Measurements from ENCODE around the gene UGT2A2. TPM values are rescaled to one million over a fixed set of nuclear protein-coding genes. Genes with fewer than 3 reads are reported as not detected.

The UGT2A2 gene
- total RNA-seq, 4 donors from 2014 or later, result not detected

GRCh38 chr4:69649207-69649606 lies 9.8 kb upstream of the UGT2A2 start:
- intact Hi-C loops (cut with DNase I; ENCODE audit: low total_unique reads) (no loop called here), in situ Hi-C loops (cut with MboI; ENCODE audit: low pct_ligation_motif_present in 1 of 4, low pct_unique_long_range_greater_than_20kb in 1 of 4, low sequenced_read_pairs in 3 of 4) (no loop called here)
- Histone ChIP-seq H3K27ac (no peak overlapping the region), H3K36me3 (no peaks in the 10 kb centered on the region), H3K9me3 (no peaks in the 10 kb centered on the region), H3K4me3 (no peak overlapping the region), H3K4me1 (no peaks in the 10 kb centered on the region), H3K27me3 (no peaks in the 10 kb centered on the region)
- 42 to 54% methylated on average over 1 of the region's 1 CpG for WGBS, 2 donors (ENCODE audit: low coverage in 1 of 2)
- TF ChIP-seq POLR2A (IDR thresholded peaks at IDR 0.05) (no peak), POLR2AphosphoS5 (IDR thresholded peaks at IDR 0.05) (no peak), CTCF (IDR thresholded peaks at IDR 0.05) (no peak), EP300 (IDR thresholded peaks at IDR 0.05; ENCODE audit: low read depth) (no peak)
- DNase-seq, result no peak

- intact Hi-C loops (cut with DNase I; ENCODE audit: low total_unique reads) (no loop called here), in situ Hi-C loops (cut with MboI; ENCODE audit: low pct_ligation_motif_present in 1 of 4, low pct_unique_long_range_greater_than_20kb in 1 of 4, low sequenced_read_pairs in 3 of 4) (no loop called here)
- 74 to 91% methylated on average over 2 of the region's 2 CpGs for WGBS, 2 donors (ENCODE audit: low coverage in 1 of 2)
- DNase-seq, result no peak
- TF ChIP-seq CTCF (IDR thresholded peaks at IDR 0.05) (no peak), EP300 (IDR thresholded peaks at IDR 0.05; ENCODE audit: low read depth) (no peak), POLR2AphosphoS5 (IDR thresholded peaks at IDR 0.05) (no peak), POLR2A (IDR thresholded peaks at IDR 0.05) (no peak)
- Histone ChIP-seq H3K36me3 (no peaks in the 10 kb centered on the region), H3K9me3 (no peaks in the 10 kb centered on the region), H3K27me3 (no peaks in the 10 kb centered on the region), H3K4me3 (no peak overlapping the region), H3K27ac (no peak overlapping the region), H3K4me1 (no peaks in the 10 kb centered on the region)
Observed at GRCh38 chr4:69642961-69643360, 3.5 kb upstream of the UGT2A2 start.

- intact Hi-C loops (cut with DNase I; ENCODE audit: low total_unique reads), result no loop called here
- Histone ChIP-seq H3K9me3 (no peaks in the 10 kb centered on the region), H3K27me3 (no peaks in the 10 kb centered on the region), H3K27ac (no peak overlapping the region), H3K4me1 (no peaks in the 10 kb centered on the region), H3K4me3 (no peak overlapping the region), H3K36me3 (no peaks in the 10 kb centered on the region)
- 65 to 100% methylated on average over 2 of the region's 2 CpGs for WGBS, 2 donors (ENCODE audit: low coverage in 1 of 2)
- TF ChIP-seq POLR2A (IDR thresholded peaks at IDR 0.05), result no peak
- no peak for DNase-seq
- in situ Hi-C loops (cut with MboI; ENCODE audit: low pct_ligation_motif_present in 1 of 4, low pct_unique_long_range_greater_than_20kb in 1 of 4, low sequenced_read_pairs in 3 of 4), result no loop called here
Observed at GRCh38 chr4:69640289-69640688, 847 bp upstream of the UGT2A2 start.

- intact Hi-C loops (cut with DNase I; ENCODE audit: low total_unique reads), result loop anchor here (5.0 kb wide), 1 partner anchor 1680 kb away; no protein-coding TSS in a partner anchor
- Histone ChIP-seq H3K27me3 (no peaks in the 10 kb centered on the region), H3K36me3 (no peaks in the 10 kb centered on the region), H3K4me1 (no peaks in the 10 kb centered on the region), H3K27ac (no peak overlapping the region), H3K9me3 (no peaks in the 10 kb centered on the region), H3K4me3 (no peak overlapping the region)
- DNase-seq, result no peak
- no peak for TF ChIP-seq POLR2AphosphoS5 (IDR thresholded peaks at IDR 0.05)
- no peak for TF ChIP-seq POLR2A (IDR thresholded peaks at IDR 0.05)
- peak in 4 of 5 experiments; percentile 30 to 55 (median 48) for TF ChIP-seq CTCF (IDR thresholded peaks at IDR 0.05)
- no peak for TF ChIP-seq EP300 (IDR thresholded peaks at IDR 0.05; ENCODE audit: low read depth)
- 72 to 75% methylated on average over 6 of the region's 6 CpGs for WGBS, 2 donors (ENCODE audit: low coverage in 1 of 2)
- in situ Hi-C loops (cut with MboI; ENCODE audit: low pct_ligation_motif_present in 1 of 4, low pct_unique_long_range_greater_than_20kb in 1 of 4, low sequenced_read_pairs in 3 of 4), result no loop called here
Observed at GRCh38 chr4:69617083-69617694, 22.3 kb downstream of the UGT2A2 start.

- WGBS, 2 donors (ENCODE audit: low coverage in 1 of 2), result 56% methylated on average over 1 of the region's 1 CpG; no CpG with 5 or more reads in 1 of the 2 donors
- in situ Hi-C loops (cut with MboI; ENCODE audit: low pct_ligation_motif_present in 1 of 4, low pct_unique_long_range_greater_than_20kb in 1 of 4, low sequenced_read_pairs in 3 of 4), result no loop called here
Observed at GRCh38 chr4:69610484-69610883, 29.0 kb downstream of the UGT2A2 start.

More at GRCh38 chr4:69610484-69610883, 29.0 kb downstream of the UGT2A2 start:
- Histone ChIP-seq H3K4me1 (no peaks in the 10 kb centered on the region), H3K4me3 (no peak overlapping the region), H3K27me3 (no peaks in the 10 kb centered on the region), H3K36me3 (no peaks in the 10 kb centered on the region), H3K27ac (no peak overlapping the region), H3K9me3 (no peaks in the 10 kb centered on the region)
- TF ChIP-seq EP300 (IDR thresholded peaks at IDR 0.05; ENCODE audit: low read depth) (no peak), POLR2A (IDR thresholded peaks at IDR 0.05) (no peak), CTCF (IDR thresholded peaks at IDR 0.05) (no peak), POLR2AphosphoS5 (IDR thresholded peaks at IDR 0.05) (no peak)
- no peak for DNase-seq
- intact Hi-C loops (cut with DNase I; ENCODE audit: low total_unique reads), result no loop called here

Measured in transverse colon (tissue), 4 donors.